ENCODE data around the gene TARS1. TPM values are rescaled to one million over a fixed set of nuclear protein-coding genes. Genes with fewer than 3 reads are reported as not detected.

Gene TARS1
- total and polyA plus RNA-seq, 2 of the 13 experiments (the other 11 are each of a cell fraction or from before 2014, with no cell fraction given) = 77.0 to 184 TPM

- TF ChIP-seq, protein P1, sequence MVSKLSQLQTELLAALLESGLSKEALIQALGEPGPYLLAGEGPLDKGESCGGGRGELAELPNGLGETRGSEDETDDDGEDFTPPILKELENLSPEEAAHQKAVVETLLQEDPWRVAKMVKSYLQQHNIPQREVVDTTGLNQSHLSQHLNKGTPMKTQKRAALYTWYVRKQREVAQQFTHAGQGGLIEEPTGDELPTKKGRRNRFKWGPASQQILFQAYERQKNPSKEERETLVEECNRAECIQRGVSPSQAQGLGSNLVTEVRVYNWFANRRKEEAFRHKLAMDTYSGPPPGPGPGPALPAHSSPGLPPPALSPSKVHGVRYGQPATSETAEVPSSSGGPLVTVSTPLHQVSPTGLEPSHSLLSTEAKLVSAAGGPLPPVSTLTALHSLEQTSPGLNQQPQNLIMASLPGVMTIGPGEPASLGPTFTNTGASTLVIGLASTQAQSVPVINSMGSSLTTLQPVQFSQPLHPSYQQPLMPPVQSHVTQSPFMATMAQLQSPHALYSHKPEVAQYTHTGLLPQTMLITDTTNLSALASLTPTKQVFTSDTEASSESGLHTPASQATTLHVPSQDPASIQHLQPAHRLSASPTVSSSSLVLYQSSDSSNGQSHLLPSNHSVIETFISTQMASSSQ (IDR thresholded peaks at IDR 0.05; ENCODE audit: low read depth) = no peak
- TF ChIP-seq, protein P1 (CRISPR knock-in tag; IDR thresholded peaks at IDR 0.05; ENCODE audit: borderline replicate concordance) = no peak
- no peak for TF ChIP-seq GPBP1L1 (CRISPR knock-in tag; IDR thresholded peaks at IDR 0.05)
- no peak for TF ChIP-seq ELF3 (CRISPR knock-in tag; IDR thresholded peaks at IDR 0.05)
Measured at GRCh38 chr5:33422191-33422590, 18.6 kb upstream of the TARS1 start (continued).

DNA sequence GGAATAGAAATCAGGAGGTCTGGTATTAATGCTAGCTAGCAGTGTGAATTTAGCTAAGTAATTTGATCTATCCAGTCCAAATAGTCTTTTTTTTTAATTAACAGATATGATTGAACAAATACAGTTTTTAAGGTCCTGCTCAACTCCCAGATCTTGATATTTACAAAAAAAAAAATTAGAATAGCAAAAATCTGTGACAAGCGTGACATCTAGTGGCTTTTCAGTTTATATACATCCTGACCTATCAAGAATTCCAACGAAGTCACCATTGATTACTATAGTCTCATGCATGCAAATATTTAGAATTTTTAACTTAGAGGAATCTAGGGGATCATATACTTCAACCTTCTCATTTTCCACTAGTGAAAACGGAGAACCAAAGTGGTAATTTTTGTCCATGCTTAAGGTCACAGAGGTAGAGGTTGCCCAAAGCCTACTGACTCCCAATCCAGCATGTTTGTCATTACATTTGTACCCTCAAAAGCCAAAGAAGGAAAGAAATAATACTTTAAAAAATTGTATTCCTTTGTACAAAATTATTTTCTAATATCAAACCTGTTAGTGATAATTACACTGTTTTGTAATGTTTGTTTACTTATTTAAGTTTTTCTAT is 17.6 kb upstream of the TARS1 start:
- ChIA-PET CTCF (ENCODE audit: low intra/inter-chr PET ratio, low total read pairs) (interaction anchor here (0.7 kb wide), 1 partner anchor 1498 kb away, joined by 3 read pairs; no protein-coding TSS in a partner anchor), POLR2A (no interaction called here)
- H3K4me2 ChIP-seq (ENCODE audit: low read depth, low read length) = no peak overlapping the region
- no peaks in the 10 kb centered on the region; a peak in 1 of 5 replicates for H3K27me3 ChIP-seq (ENCODE audit: control insufficient read depth in 1 of 2, insufficient read depth in 2 of 2, low read length in 2 of 2)
- DNase-seq (ENCODE audit: low spot score) = peak; percentile 6
- no peak overlapping the region for H3K4me3 ChIP-seq (replicated peaks in 1 of 3; ENCODE audit: insufficient read depth in 1 of 3, low read depth in 2 of 3, low read length in 3 of 3)
- ATAC-seq = peak; percentile 50
- no peaks in the 10 kb centered on the region for H3K9me3 ChIP-seq (ENCODE audit: low read length)
- under 1% methylated on average over 3 of the region's 3 CpGs for WGBS (ENCODE audit: low lambda C conversion rate)
- no peak overlapping the region for H3K27ac ChIP-seq (ENCODE audit: extremely low read length, insufficient read depth, low read length)
- in situ Hi-C loops (cut with HindIII; ENCODE audit: extremely low pct_ligation_motif_present, low pct_unique_long_range_greater_than_20kb) (loop anchor here (10.0 to 25.0 kb wide), 2 partner anchors 486 to 718 kb away; no protein-coding TSS in a partner anchor), intact Hi-C loops (cut with micrococcal nuclease; ENCODE audit: unreplicated experiment) (loop anchor here (2.0 to 5.0 kb wide), 2 partner anchors 256 to 481 kb away; no protein-coding TSS in a partner anchor)
- no peaks in the 10 kb centered on the region for H3K4me1 ChIP-seq (ENCODE audit: insufficient read depth, low read length)
- H3K36me3 ChIP-seq (replicated peaks in 1 of 2; ENCODE audit: control insufficient read depth in 1 of 2, insufficient read depth in 2 of 2, low read length in 2 of 2) = no peaks in the 10 kb centered on the region
- no peaks in the 10 kb centered on the region for H4K20me1 ChIP-seq (ENCODE audit: insufficient read depth, low read length)
- H3K9ac ChIP-seq (ENCODE audit: insufficient read depth, low read depth, low read length) = no peak overlapping the region
- H3K79me2 ChIP-seq (ENCODE audit: insufficient read depth, low read length) = no peaks in the 10 kb centered on the region
- FAIRE-seq = no peak
- BruUV-seq (replicated peaks) = no TSS peak
- H2AFZ ChIP-seq (ENCODE audit: low read length) = no peak overlapping the region
- TF ChIP-seq YEATS4 (CRISPR knock-in tag; IDR thresholded peaks at IDR 0.05; ENCODE audit: borderline replicate concordance) (no peak), ZFP37 (CRISPR knock-in tag; IDR thresholded peaks at IDR 0.05; ENCODE audit: borderline replicate concordance) (no peak), ZNF737 (CRISPR knock-in tag; IDR thresholded peaks at IDR 0.05; ENCODE audit: borderline replicate concordance) (no peak), CTCF (CRISPR knock-in tag; IDR thresholded peaks at IDR 0.05) (peak; percentile 53), KDM3A (CRISPR knock-in tag; IDR thresholded peaks at IDR 0.05; ENCODE audit: low read depth) (no peak), ZNF343 (CRISPR knock-in tag; IDR thresholded peaks at IDR 0.05) (no peak), STAG1 (CRISPR knock-in tag; IDR thresholded peaks at IDR 0.05) (peak; percentile 66), PRMT3 (CRISPR knock-in tag; IDR thresholded peaks at IDR 0.05; ENCODE audit: borderline replicate concordance, low read depth) (no peak), SMC3 (IDR thresholded peaks at IDR 0.05; ENCODE audit: low read length) (peak; percentile 48; the same call in 1 of the 2 replicates), ZNF10 (CRISPR knock-in tag; IDR thresholded peaks at IDR 0.05; ENCODE audit: borderline replicate concordance, low read depth) (no peak)
